CD4-positive, alpha-beta T cell treated with Interleukin-10 for 1 hour (primary cell): ENCODE results near the gene CCDC182.

Experiments
- DNase-seq: peaks from one replicate; pipeline ENCODE4 v3.0.0-alpha.2; 2020

The CCDC182 gene

DNA sequence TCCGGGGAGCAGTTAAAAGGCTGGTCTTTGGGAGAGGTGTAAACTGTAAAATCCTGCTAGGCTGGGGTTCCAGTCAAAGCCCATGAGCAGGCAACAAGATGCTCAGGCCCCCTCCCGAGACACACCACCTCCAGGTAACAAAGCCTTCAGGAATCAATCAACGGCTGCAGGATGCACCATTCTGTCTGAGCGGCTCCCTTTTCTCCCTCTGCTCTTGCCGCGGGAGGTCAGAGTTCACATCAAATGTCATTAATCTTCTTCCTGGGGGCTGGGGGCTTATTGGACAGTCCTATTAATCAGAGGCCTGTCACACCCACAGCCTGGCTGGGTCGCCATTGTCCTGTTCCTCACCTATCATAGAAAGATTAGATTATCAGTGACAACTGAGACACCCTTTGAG lies 11.9 kb upstream of the CCDC182 start:
- DNase-seq: no peak

DNA sequence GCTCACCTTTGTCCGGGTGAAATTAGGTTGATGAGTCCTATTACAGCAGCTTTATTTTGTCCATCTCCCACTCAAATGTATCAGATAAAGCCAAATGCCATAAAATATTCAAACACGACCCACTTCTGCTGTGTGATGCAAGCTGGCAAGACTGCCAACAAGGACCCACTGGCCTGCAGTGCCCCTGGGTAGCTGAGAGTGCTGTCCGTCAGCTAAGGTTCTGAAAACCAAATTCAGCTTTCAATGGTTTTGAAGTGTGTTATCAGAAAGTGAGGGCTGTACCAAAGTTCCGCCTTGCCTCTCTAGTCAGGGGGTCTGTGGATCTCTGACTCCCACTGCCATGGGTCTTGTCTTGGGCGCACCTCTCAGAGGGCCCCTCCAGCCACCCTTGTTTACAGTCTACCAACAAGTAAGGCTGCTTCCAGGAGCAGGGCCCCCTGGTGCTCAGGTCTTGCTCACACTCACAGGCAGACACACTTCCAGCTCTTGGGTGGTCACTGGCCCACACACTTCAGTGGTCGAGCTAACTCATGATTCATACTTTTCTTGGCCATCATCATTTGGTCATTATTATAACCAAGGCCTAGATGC lies 10.5 kb upstream of the CCDC182 start:
- DNase-seq: no peak

DNA sequence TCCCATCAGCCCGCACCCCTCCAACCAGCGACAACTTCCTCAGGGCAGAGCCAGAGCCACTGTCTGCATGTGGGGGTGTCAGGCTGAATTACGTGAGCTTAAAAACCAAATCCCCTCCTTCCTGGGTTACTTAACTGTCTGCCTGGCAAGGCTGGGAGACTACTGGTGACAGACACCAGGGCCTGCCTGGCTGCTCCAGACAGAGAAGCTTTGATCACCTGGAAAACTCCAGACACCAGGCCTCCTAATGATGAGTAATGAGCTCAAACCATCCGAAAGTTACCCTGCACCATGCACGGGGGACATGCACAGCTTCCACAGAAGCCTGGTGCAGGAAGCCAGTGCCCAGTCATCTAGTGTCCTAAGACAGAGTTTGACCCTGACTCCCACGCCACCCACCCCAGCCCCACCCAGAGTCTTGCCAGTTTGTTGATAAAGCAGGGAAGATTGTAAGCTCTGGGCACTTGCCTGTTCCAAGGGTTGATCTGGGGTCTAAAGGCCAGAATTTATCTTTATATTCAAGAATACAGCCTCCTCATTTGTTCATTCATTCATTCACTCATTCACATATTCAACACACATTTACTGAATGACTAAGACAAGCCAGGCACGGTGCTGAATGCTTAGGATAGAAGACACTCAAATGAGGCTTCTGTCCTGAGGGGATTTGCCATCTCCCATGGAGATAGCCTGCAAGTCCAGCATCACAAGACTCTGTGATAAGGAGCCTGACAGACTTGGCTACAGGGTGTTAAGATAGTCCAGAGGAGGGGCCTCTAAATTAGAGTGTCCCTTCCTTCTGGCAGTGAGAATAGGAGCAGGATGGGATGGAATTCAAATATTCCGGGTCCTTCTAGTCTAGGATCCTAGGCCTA lies 7.2 kb upstream of the CCDC182 start:
- DNase-seq: no peak

GRCh38 chr17:57751348-57751971 lies 6.4 kb upstream of the CCDC182 start:
- DNase-seq: no peak

DNA sequence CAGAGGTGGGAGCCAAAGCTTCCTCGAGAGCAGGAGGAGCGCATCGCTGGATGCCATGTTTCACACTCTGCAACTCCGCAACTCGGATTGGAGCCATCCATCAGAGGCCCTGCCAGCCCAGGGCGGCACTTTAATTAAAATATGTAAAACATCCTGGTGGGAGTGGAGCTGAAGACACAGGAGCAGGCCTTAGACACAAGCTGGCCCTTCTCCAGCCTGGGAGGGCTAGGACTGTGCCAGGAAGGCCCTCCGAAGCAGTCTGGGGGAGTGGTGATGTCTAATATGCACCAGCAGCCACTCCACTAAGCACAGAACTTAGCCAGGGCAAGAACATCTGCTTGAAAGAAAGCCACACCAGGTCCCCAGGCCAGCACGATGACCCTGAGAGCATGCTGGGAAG lies 5.8 kb upstream of the CCDC182 start:
- no peak for DNase-seq

DNA sequence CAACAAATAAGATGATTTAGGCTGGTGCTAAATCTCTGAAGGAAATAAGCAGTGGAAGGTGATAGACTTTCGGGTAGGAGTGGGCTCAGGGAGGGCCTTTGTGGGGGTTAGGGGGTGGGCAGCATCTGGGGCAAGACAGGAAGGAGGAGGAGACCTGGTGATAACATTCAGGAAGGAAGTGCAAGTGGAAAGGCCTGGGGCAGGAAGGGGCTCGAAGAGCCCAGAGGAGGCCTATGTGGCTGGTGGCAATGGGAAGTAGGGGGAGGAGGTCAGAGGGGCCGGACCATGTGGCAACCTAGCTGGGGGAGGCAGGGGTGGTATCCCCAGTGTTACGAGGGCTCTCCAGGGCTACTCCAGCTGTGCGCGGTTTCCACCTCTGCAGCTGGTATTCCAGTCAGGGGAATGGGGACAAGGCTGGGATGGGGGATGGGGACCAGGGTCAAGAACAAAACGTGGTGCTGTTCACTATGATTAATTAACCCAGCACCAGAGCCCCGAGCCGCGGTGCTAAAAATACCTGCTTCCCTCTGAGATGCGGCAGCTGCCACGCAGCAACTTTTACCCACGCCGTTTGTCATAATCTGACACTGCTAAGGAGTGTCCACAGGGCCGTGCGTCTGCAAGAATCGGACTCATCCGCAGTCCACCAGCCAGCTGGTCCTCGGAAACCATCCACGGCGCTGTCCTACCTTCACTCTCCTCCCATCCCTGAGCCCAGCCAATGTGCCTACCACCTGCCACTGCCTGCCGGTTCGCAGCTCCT lies 5.2 kb upstream of the CCDC182 start:
- DNase-seq: no peak

DNA sequence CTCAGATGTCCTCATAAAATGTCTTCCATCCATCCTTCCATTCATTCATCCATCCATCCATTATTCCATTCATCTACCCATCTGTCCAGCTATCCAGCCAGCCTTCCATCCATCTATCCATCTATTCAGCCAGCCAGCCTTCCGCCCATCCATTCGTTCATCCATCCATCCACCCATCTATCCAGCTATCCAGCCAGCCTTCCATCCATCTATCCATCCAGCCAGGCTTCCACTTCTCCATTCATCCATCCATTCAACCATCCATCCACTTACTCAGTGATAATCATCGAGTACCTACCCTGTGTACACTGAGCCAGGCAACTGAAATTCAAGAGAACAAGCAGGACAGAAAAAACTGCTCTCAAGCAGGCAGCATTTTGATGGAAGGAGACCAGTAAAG lies 4.6 kb upstream of the CCDC182 start:
- no peak for DNase-seq

DNA sequence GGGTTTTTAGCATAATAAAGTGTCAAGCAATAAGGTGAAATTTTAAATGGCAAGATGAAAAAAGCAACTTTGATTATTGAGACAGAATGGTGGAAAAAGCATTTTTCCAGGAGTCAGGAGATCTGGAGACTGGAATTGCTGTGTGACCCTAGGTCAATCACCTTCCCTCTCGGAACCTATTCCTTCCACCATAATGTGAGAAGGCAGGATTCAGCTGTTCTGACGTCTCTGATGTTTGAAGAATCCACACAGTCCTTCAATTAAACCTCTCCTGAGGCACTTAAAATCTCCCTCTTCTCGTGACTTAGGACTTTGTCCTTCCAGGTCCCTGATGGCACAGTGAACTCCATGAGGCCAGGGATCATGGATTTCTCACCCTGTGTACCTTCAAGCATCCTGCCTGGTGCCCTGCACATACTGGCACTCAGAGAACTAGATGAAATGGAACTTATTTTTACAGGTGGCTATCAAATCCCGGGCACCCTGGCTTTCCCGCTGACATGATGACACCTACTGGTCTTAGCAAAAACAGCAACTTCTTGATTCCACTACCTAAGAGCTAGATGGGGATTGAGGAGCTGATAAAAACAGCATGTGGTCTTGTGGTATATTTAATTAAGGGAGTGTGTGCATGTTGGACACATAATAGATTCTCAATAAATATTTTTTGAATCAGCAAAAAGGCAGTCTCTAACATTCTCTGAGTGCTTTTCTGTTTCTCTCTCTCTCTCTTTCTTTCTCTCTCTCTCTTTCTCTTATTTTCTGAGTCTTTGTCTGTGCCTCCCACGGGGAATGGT lies 2.3 kb upstream of the CCDC182 start:
- DNase-seq: peak; percentile 67

DNA sequence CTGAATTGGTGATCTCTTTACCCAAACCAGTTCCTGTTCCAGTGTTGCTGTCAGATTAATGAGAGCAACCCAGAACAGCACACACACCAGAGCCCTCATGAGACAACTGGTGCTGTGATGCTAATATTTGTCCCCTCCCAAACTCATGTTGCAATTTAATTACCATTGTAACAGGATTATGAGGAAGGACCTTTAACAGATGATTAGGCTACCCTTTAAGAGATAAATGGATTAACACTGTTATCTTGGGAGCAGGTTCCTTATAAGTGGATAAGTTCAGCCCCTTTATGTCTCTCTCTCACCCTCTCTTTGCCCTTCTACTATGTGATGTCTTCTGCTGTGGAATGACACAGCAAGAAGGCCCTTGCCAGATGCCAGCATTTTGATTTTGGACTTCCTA lies 1.1 kb upstream of the CCDC182 start:
- no peak for DNase-seq

- no peak for DNase-seq
Measured at GRCh38 chr17:57744195-57745170, 616 bp downstream of the CCDC182 start.

DNA sequence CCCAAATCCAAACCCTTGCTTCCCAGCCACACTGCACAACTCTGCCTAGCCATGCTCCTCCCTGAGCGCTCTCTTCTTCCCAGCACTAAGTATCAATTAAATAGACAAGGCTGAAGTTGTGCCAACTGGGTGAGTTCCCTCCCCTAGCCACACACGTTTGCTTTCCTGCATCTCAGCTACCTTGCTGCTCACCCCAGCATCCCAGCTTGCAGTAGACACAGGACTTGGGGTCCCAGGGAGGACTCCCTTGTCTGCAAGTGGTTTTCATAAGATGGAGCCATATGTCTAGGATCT lies 4.9 kb downstream of the CCDC182 start:
- DNase-seq: no peak

DNA sequence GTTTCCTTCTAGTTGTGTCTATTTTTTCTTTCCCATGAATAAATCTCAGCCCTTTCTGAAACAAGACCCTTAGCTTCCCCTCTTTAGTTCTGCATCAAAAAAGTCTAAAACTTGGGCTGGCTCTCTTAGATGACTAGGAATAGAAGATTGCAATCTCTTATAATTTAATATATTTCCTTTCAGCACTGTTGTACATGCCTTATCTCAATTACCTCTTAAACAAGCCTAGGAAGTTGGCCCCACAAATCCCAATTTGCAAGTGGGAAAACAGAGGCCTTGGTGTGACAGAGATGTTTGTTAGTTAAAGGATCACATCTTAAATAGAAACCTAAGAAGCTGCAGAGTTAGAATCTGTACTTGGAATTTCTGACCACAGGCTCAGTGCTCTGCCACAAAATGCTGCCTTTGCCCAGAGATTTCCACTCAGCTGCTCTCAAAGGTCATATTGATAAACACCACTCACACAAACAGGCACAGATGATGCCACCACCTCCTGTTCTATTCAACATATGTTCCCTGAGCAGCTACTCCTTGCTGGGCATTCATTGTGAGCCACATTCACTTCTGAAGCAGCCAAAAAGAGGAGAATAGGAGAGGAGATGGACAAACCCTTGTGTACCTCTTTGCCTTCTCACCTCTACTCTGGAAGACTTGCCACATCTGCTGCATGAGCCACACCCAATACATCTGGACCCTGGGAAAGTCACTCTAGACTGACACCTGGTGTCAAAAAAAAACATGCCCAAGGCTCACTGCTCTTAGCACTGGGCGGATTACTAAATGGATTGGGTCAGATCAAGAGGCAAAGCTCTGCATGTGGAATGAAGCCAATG lies 5.5 kb downstream of the CCDC182 start:
- DNase-seq: peak; percentile 30

DNA sequence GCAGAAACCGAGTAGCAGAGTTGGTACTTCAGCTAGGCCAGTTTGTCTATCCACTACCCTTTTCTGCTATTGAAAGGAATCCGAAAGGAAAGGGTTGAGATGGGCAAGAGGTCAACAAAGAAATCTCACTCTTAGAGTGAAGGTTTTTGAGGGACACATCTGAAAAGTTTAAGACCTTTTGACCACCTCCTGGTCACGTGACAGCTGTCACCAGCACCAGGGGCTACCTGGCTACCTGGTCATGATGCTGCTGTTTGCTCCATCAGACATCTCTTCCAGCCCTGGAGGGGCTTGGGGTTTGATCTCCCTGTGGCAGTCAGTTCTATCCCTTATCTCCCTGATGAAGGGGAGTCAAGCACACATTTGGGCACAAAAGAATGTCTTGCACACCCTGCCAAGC lies 7.6 kb downstream of the CCDC182 start:
- no peak for DNase-seq

DNA sequence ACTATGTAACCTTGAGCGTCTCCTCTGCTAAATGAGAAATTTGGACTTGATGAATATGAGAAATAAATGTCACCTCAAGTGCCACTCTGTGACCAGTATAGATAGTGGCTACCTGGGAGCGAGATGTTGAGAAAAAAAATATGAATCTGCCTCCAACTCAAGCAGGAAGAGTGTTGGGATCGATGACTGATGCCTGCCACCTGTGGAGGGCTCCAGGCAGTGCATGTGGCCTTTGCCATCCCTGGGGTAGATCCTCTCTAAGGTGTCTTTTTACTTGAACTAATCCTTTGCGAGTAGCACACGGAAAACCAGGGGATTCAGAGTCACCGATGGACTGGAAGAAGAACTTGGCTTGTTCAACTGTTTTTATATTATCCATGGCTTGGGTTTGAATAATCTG lies 9.4 kb downstream of the CCDC182 start:
- DNase-seq: peak; percentile 6

DNA sequence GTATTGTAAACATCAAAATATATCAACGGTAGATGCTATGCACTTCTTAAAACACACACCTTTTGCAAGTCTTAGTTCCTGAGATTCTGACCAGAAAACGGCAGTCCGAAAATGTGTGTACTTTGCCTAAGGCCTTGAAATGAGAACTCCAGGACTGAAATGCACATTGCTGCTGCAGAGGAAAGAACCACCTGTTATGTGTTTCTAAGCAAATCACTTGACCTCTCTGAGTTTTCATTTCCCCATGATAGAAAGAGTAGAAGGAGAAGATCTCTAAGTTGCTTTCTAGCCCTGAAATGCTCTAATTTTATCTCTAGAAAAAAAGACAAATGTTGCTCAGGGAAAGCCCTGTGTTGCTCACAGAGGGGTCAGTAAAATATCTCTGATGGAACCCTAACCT lies 9.9 kb downstream of the CCDC182 start:
- DNase-seq: no peak

DNA sequence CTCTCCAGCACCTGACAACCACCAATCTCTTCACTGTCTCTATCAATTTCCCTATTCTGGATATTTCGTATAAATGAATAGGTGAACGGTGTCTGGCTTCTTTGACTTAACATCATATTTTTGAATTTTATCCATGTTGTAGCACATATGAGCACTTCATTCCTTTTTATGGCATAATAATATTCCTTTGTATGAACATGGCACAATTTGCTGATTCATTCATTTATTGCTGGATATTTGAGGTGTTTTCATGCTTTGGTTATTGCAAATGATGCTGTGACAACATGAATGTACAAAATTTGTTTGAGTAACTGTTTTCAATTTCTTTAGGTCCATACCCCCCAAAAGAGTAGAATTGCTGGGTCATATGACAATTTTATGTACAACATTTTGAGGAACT lies 12.0 kb downstream of the CCDC182 start:
- DNase-seq: no peak

- no peak for DNase-seq
Measured at GRCh38 chr17:57732062-57732461, 13.0 kb downstream of the CCDC182 start.

DNA sequence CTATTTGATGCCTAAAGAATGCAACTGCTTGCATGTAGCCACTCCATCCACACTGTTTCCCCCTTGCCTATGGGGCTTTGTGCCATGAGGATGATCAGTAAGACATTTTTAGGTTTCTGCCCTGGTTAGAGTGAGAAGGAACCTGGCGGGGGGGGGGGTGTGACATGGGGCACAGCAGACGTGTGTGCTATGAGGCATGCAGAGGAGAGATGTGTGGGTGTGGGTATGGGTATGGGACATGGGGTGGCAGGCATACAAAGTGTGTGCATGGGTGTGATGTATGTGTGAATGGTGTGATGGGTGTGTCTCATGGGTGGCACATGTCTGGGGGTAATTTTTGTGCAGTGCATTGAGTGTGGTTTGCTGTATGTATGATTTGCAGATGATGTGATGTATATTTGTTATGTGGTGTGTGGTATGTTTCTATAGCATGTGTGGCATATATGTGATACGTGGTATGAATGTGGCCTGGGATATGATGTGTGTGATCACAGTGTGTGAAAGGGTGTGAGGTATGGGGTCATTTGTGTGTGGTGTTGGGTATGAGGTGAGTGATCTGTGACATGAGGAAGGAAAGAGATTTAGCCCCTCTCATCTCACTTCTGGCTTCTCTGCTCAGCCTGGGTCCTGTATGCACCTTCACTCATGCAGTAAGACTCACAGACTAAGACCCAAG lies 14.9 kb downstream of the CCDC182 start:
- DNase-seq: no peak

DNA sequence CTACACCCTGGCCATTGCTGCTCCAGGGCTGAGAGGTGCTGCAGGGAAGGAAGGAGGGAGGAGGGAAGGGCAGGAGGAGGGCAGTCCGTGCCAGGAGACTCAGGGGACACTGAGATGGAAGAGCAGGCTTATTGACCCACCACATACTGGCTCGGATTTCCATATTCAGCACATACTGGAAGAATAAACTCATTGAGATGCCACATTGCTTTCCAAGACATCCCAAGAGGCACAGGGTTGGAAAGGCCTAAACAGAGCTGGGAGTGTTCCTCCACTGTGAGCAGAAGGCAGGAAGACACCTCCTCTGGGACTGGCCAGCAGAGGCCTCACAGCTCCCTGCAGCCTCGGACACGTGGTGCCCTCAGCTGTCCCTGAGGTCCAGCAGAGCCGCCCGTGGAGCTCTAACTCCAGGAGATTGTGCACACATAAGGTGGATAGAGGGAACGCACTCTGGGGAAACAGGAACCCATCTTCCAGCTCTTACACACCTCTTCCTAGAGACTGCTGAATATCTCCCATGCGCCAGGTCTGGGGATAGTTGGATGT lies 17.4 kb downstream of the CCDC182 start:
- DNase-seq: no peak

GRCh38 chr17:57726838-57727237 lies 18.3 kb downstream of the CCDC182 start:
- DNase-seq: no peak
